IPS-15b (cell line): ENCODE results near the gene MNT.

Experiments
- H3K27me3 ChIP-seq: one replicate; pipeline ENCODE4 v1.6.1; 2013; ENCODE audit warnings: low read length; ENCODE audit not compliant: control insufficient read depth, insufficient read depth
- H3K36me3 ChIP-seq: one replicate; pipeline ENCODE4 v1.6.1; 2013; ENCODE audit warnings: low read length; ENCODE audit not compliant: control insufficient read depth, insufficient read depth
- H3K4me1 ChIP-seq: one replicate; pipeline ENCODE4 v1.6.1; 2013; ENCODE audit warnings: mild to moderate bottlenecking, low read length; ENCODE audit not compliant: control insufficient read depth, insufficient read depth
- H3K4me3 ChIP-seq: one replicate; pipeline ENCODE4 v1.5.1; 2013; ENCODE audit warnings: low read depth, low read length
- H3K9ac ChIP-seq: one replicate; pipeline ENCODE4 v1.6.1; 2013; ENCODE audit warnings: low read depth, mild to moderate bottlenecking, low read length
- H3K9me3 ChIP-seq: one replicate; pipeline ENCODE4 v1.6.1; 2013; ENCODE audit warnings: mild to moderate bottlenecking, low read length; ENCODE audit not compliant: control insufficient read depth, insufficient read depth

The MNT gene

GRCh38 chr17:2343421-2343820 lies 57.4 kb downstream of the MNT start:
- Histone ChIP-seq H3K36me3 (peaks cover 3% of the 10 kb centered on the region), H3K9me3 (no peaks in the 10 kb centered on the region), H3K4me3 (no peak overlapping the region), H3K9ac (no peak overlapping the region), H3K27me3 (no peaks in the 10 kb centered on the region), H3K4me1 (peaks cover 5% of the 10 kb centered on the region)

- H3K27me3 ChIP-seq, result no peaks in the 10 kb centered on the region
- H3K9ac ChIP-seq, result no peak overlapping the region
- peaks cover 5% of the 10 kb centered on the region for H3K4me1 ChIP-seq
- no peaks in the 10 kb centered on the region for H3K9me3 ChIP-seq
- peak overlapping the region; percentile 65 for H3K4me3 ChIP-seq
- peaks cover 19% of the 10 kb centered on the region for H3K36me3 ChIP-seq
Observed at GRCh38 chr17:2338315-2338657, 62.6 kb downstream of the MNT start.

- H3K9ac ChIP-seq, result no peak overlapping the region
- H3K36me3 ChIP-seq, result peaks cover 25% of the 10 kb centered on the region
Observed at GRCh38 chr17:2337544-2338314, 63.1 kb downstream of the MNT start.

GRCh38 chr17:2336852-2337543 lies 63.9 kb downstream of the MNT start, which contains the start of gene SGSM2:
SGSM2 (plus strand) TSS chr17:2337501; CDS start chr17:2337689, 188 bp downstream.
- H3K4me1 ChIP-seq, result peaks cover 5% of the 10 kb centered on the region
- H3K4me3 ChIP-seq, result peak within 1 kb of the TSS; percentile 95
- H3K36me3 ChIP-seq, result peaks cover 28% of the 10 kb centered on the region
- H3K9me3 ChIP-seq, result no peaks in the 10 kb centered on the region
- H3K9ac ChIP-seq, result peak within 1 kb of the TSS; percentile 90
- no peaks in the 10 kb centered on the region for H3K27me3 ChIP-seq

More at GRCh38 chr17:2337544-2338314, 63.1 kb downstream of the MNT start:
- no peaks in the 10 kb centered on the region for H3K27me3 ChIP-seq
- peak overlapping the region; percentile 65 for H3K4me3 ChIP-seq
- H3K9me3 ChIP-seq, result no peaks in the 10 kb centered on the region
- peaks cover 5% of the 10 kb centered on the region for H3K4me1 ChIP-seq

- Histone ChIP-seq H3K9me3 (no peaks in the 10 kb centered on the region), H3K36me3 (peaks cover 34% of the 10 kb centered on the region), H3K27me3 (no peaks in the 10 kb centered on the region), H3K9ac (peak within 1 kb of the TSS; percentile 90), H3K4me1 (peaks cover 5% of the 10 kb centered on the region), H3K4me3 (peak within 1 kb of the TSS; percentile 95)
Observed at GRCh38 chr17:2336215-2336851, 64.5 kb downstream of the MNT start, which contains the start of gene TSR1. TSR1 (minus strand) TSS chr17:2336457; CDS start chr17:2336427, 30 bp downstream.

GRCh38 chr17:2335726-2336214 lies 65.1 kb downstream of the MNT start:
- H3K27me3 ChIP-seq, result no peaks in the 10 kb centered on the region
- H3K4me1 ChIP-seq, result peaks cover 5% of the 10 kb centered on the region
- H3K9ac ChIP-seq, result peak overlapping the region; percentile 90
- no peaks in the 10 kb centered on the region for H3K9me3 ChIP-seq
- peaks cover 38% of the 10 kb centered on the region for H3K36me3 ChIP-seq
- H3K4me3 ChIP-seq, result peak overlapping the region; percentile 95
